ENCODE results near the gene C1orf210. TPM values are rescaled to one million over a fixed set of nuclear protein-coding genes. Genes with fewer than 3 reads are reported as not detected.
A peak's percentile ranks its signal among the peaks of the same experiment; 100 is the strongest.

Gene C1orf210
- total and polyA plus RNA-seq, 2 donors (not counting 1 experiment from before 2014, with no cell fraction given), result not detected

DNA sequence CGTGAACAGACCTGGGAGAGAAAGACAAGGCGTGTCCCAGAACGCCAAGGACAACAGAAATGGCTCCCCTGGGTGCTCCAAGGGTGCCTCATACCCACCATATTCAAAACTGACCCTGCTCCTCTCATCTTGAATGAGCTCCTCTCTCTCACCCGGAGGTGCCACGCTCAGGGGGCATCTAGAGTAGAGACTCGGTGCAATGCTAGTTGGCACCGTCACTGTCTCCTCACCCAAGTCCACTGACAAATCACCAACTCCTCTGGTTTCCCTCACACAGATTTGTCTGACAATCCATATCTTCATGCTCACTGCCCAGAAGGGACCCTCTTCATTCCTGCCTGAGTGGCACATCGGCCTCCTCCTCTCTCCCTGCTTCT lies 10.6 kb downstream of the C1orf210 start:
- H3K27me3 Mint-ChIP-seq, result peaks cover 27% of the 10 kb centered on the region
- H3K9me3 Mint-ChIP-seq (ENCODE audit: insufficient read depth), result no peaks in the 10 kb centered on the region
- ChIA-PET CTCF (no interaction called here), POLR2A (no interaction called here)
- DNase-seq (no peak), ATAC-seq (ENCODE audit: low read depth) (no peak)
- H3K79me2 ChIP-seq (ENCODE audit: control insufficient read depth, insufficient read depth, low read length), result no peaks in the 10 kb centered on the region
- peak overlapping the region; percentile 45 for H2AFZ ChIP-seq (ENCODE audit: insufficient read depth, low read depth, low read length, poor library complexity, severe bottlenecking)
- H3K9me3 ChIP-seq (ENCODE audit: control extremely low read depth in 1 of 3, control insufficient read depth in 2 of 3, insufficient read depth in 1 of 3, low read length in 2 of 3), result peaks cover 0 to 4% (median 0%) of the 10 kb centered on the region in 3 donors
- H3K36me3 ChIP-seq (replicated peaks in 1 of 2; ENCODE audit: control extremely low read depth in 1 of 2, control insufficient read depth in 1 of 2, extremely low read depth in 1 of 2, insufficient read depth in 2 of 2, low read length in 1 of 2), result no peaks in the 10 kb centered on the region
- TF ChIP-seq CTCF (IDR thresholded peaks at IDR 0.05) (no peak), EZH2 (IDR thresholded peaks at IDR 0.05; ENCODE audit: borderline replicate concordance, insufficient read depth, low read depth, low read length, poor library complexity, severe bottlenecking) (no peak)
- peak overlapping the region; percentile 5 for H3K9ac ChIP-seq (ENCODE audit: low read length)
- H3K27me3 ChIP-seq (replicated peaks in 1 of 4; ENCODE audit: control extremely low read depth in 1 of 4, control insufficient read depth in 3 of 4, insufficient read depth in 4 of 4, low read length in 3 of 4), result peaks cover 0 to 8% (median 4%) of the 10 kb centered on the region in 4 experiments
- H3K4me3 ChIP-seq (ENCODE audit: control extremely low read depth in 1 of 5, extremely low read depth in 1 of 5, insufficient read depth in 1 of 5, low read depth in 2 of 5, low read length in 4 of 5), result no peak overlapping the region
- H4K20me1 ChIP-seq (ENCODE audit: control insufficient read depth, insufficient read depth, low read length, poor library complexity, severe bottlenecking), result no peaks in the 10 kb centered on the region
- no peak overlapping the region for H3K4me3 Mint-ChIP-seq
- H3K27ac Mint-ChIP-seq, result no peak overlapping the region
- peaks cover 26% of the 10 kb centered on the region for H3K4me1 Mint-ChIP-seq
- no peak overlapping the region for H3K27ac ChIP-seq (ENCODE audit: low read length in 2 of 2)
- intact Hi-C loops (cut with micrococcal nuclease), result no loop called here
- WGBS (ENCODE audit: insufficient coverage), result 89% methylated on average over 5 of the region's 8 CpGs
- peaks cover 14 to 19% of the 10 kb centered on the region in 2 donors for H3K4me1 ChIP-seq (ENCODE audit: control insufficient read depth in 2 of 2, insufficient read depth in 2 of 2, low read length in 2 of 2)
- H3K4me2 ChIP-seq (replicated peaks; ENCODE audit: low read depth, low read length, poor library complexity, severe bottlenecking), result no peak overlapping the region

DNA sequence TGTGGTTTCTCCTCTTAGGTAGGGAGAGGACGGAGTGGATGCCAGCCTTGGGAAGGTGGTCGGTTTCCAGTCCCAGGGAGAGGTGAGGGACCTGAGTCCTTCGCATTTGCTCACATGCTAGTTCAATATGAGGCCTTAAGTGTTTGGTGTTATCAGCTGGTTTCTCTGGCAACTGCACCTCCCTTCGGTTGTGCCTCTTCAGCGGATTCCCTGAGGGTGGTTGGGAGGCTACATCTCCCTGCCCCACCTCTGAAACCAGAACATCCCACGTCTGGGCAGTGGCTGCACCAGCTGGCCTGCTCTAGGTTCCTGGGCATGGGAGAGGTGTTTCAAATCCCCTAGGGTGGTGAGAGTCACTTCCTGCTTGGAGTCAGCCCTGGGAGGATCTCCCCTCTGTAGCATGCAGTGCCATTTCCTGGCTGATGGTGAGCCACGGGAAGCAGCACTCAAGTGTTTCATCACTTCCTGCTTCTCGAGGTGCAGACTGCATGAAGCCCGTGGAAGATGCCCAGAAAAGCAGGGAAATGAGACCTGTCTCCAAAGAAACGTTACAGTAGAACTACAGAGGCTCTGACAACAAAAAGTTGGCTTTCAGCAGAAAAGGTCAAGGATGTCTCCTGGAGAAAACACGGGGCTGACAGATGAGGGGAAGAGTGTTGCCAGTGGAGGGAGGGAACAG lies 11.1 kb downstream of the C1orf210 start:
- no peaks in the 10 kb centered on the region for H4K20me1 ChIP-seq (ENCODE audit: control insufficient read depth, insufficient read depth, low read length, poor library complexity, severe bottlenecking)
- 35% methylated on average over 8 of the region's 11 CpGs for WGBS (ENCODE audit: insufficient coverage)

More for the DNA sequence above, 11.1 kb downstream of the C1orf210 start:
- Histone ChIP-seq H3K4me1 (ENCODE audit: control insufficient read depth in 2 of 2, insufficient read depth in 2 of 2, low read length in 2 of 2) (peaks cover 14 to 19% of the 10 kb centered on the region in 2 donors), H2AFZ (ENCODE audit: insufficient read depth, low read depth, low read length, poor library complexity, severe bottlenecking) (peak overlapping the region; percentile 45), H3K27me3 (replicated peaks in 1 of 4; ENCODE audit: control extremely low read depth in 1 of 4, control insufficient read depth in 3 of 4, insufficient read depth in 4 of 4, low read length in 3 of 4) (peaks cover 0 to 13% (median 4%) of the 10 kb centered on the region in 4 experiments), H3K79me2 (ENCODE audit: control insufficient read depth, insufficient read depth, low read length) (no peaks in the 10 kb centered on the region), H3K4me2 (replicated peaks; ENCODE audit: low read depth, low read length, poor library complexity, severe bottlenecking) (peak overlapping the region; percentile 23), H3K4me3 (ENCODE audit: control extremely low read depth in 1 of 5, extremely low read depth in 1 of 5, insufficient read depth in 1 of 5, low read depth in 2 of 5, low read length in 4 of 5) (no peak overlapping the region), H3K36me3 (replicated peaks in 1 of 2; ENCODE audit: control extremely low read depth in 1 of 2, control insufficient read depth in 1 of 2, extremely low read depth in 1 of 2, insufficient read depth in 2 of 2, low read length in 1 of 2) (no peaks in the 10 kb centered on the region), H3K9ac (ENCODE audit: low read length) (peak overlapping the region; percentile 5), H3K9me3 (ENCODE audit: control extremely low read depth in 1 of 3, control insufficient read depth in 2 of 3, insufficient read depth in 1 of 3, low read length in 2 of 3) (peaks cover 0 to 4% (median 0%) of the 10 kb centered on the region in 3 donors), H3K27ac (ENCODE audit: low read length in 2 of 2) (no peak overlapping the region)
- ATAC-seq (ENCODE audit: low read depth), result no peak
- TF ChIP-seq CTCF (IDR thresholded peaks at IDR 0.05), result no peak
- TF ChIP-seq EZH2 (IDR thresholded peaks at IDR 0.05; ENCODE audit: borderline replicate concordance, insufficient read depth, low read depth, low read length, poor library complexity, severe bottlenecking), result no peak
- ChIA-PET CTCF (no interaction called here), POLR2A (no interaction called here)
- Mint-ChIP-seq H3K4me1 (peaks cover 26% of the 10 kb centered on the region), H3K27me3 (peaks cover 30% of the 10 kb centered on the region), H3K9me3 (ENCODE audit: insufficient read depth) (no peaks in the 10 kb centered on the region), H3K4me3 (no peak overlapping the region), H3K27ac (no peak overlapping the region)
- no peak for DNase-seq
- intact Hi-C loops (cut with micrococcal nuclease), result no loop called here
